HG03432 (cell line): ENCODE results near the gene ATG14.
"Not testable (repeated sequence)": the region's sequence is repeated elsewhere in the genome, so short reads cannot be mapped to it uniquely, and the experiment has no call there.

Source experiments
- ATAC-seq: cut with Tn5 transposase; IDR thresholded peaks from one replicate; pipeline ENCODE4 v1.9.1; 2021; ENCODE audit warnings: mild to moderate bottlenecking, moderate library complexity; ENCODE audit not compliant: unreplicated experiment

The ATG14 gene

GRCh38 chr14:55353686-55354467 is 57.8 kb downstream of the ATG14 start:
- ATAC-seq, result no peak

GRCh38 chr14:55352201-55352600 is 59.4 kb downstream of the ATG14 start:
- ATAC-seq, result no peak

GRCh38 chr14:55351111-55351510 is 60.5 kb downstream of the ATG14 start:
- no peak for ATAC-seq

- ATAC-seq, result no peak
These were observed 61.2 kb downstream of the ATG14 start for GRCh38 chr14:55350461-55350860.

- ATAC-seq, result peak; percentile 45
These were observed 62.1 kb downstream of the ATG14 start for GRCh38 chr14:55349565-55349964.

- peak; percentile 76 for ATAC-seq
These were observed 62.7 kb downstream of the ATG14 start for GRCh38 chr14:55348766-55349453.

GRCh38 chr14:55347748-55348147 is 63.9 kb downstream of the ATG14 start:
- ATAC-seq, result no peak

GRCh38 chr14:55347040-55347439 is 64.6 kb downstream of the ATG14 start:
- no peak for ATAC-seq

GRCh38 chr14:55344582-55345163 is 67.0 kb downstream of the ATG14 start:
- ATAC-seq, result not testable (repeated sequence)

- no peak for ATAC-seq
These were observed 69.8 kb downstream of the ATG14 start for GRCh38 chr14:55341781-55342180.

GRCh38 chr14:55340482-55340881 is 71.1 kb downstream of the ATG14 start:
- no peak for ATAC-seq

GRCh38 chr14:55339770-55340169 is 71.9 kb downstream of the ATG14 start:
- peak; percentile 85 for ATAC-seq

- ATAC-seq, result no peak
These were observed 74.9 kb downstream of the ATG14 start for GRCh38 chr14:55336691-55337090.

- ATAC-seq, result no peak
These were observed 75.5 kb downstream of the ATG14 start for GRCh38 chr14:55336162-55336561.

GRCh38 chr14:55333711-55334485 is 77.7 kb downstream of the ATG14 start:
- ATAC-seq, result peak; percentile 70

GRCh38 chr14:55332654-55333570 is 78.7 kb downstream of the ATG14 start:
- peak; percentile 49 for ATAC-seq

GRCh38 chr14:55329999-55330710 is 81.5 kb downstream of the ATG14 start:
- ATAC-seq, result no peak

GRCh38 chr14:55328317-55328716 is 83.3 kb downstream of the ATG14 start:
- ATAC-seq, result no peak

- ATAC-seq, result peak; percentile 83
These were observed 84.5 kb downstream of the ATG14 start for GRCh38 chr14:55327179-55327578.
